Ovary (tissue), 9 donors: ENCODE results near the gene NCOR1. TPM values are rescaled to one million over a fixed set of nuclear protein-coding genes. Genes with fewer than 3 reads are reported as not detected.

Experiments
- DNase-seq, 5 donors: peaks; one replicate each; pipeline ENCODE4 v3.0.0-alpha.2; 2019 to 2020
- H3K27ac ChIP-seq, 2 donors: fragments of 200-600 bp; one replicate each; pipeline versions ENCODE4 v1.5.1 to v1.8.0; 2019 to 2022
- H3K27me3 ChIP-seq: fragments of 200-600 bp; one replicate; pipeline ENCODE4 v1.8.0; 2022
- H3K36me3 ChIP-seq: fragments of 200-600 bp; sonication (generic); one replicate; pipeline ENCODE4 v1.5.1; 2019
- H3K4me1 ChIP-seq: one replicate; pipeline ENCODE4 v1.8.1; 2013; ENCODE audit warnings: mild to moderate bottlenecking, moderate library complexity; ENCODE audit not compliant: insufficient read depth
- H3K4me3 ChIP-seq: fragments of 200-600 bp; sonication (generic); one replicate; pipeline ENCODE4 v1.5.1; 2017
- H3K9me3 ChIP-seq, 2 donors: fragments of 200-600 bp in 1 of 2; sonication (generic) in 1 of 2; one replicate each; pipeline versions ENCODE4 v1.5.1 to v1.8.1; 2013 to 2019; ENCODE audit warnings: mild to moderate bottlenecking in 1 of 2, moderate library complexity in 1 of 2
- CTCF ChIP-seq, 3 donors: fragments of 450-650 bp in 2 of 3; fragments of 200-600 bp in 1 of 3; IDR thresholded peaks; one replicate each; pipeline versions ENCODE4 v1.5.1 to v1.8.0; 2016 to 2022; ENCODE audit warnings: antibody characterized with exemption in 3 of 3, mild to moderate bottlenecking in 1 of 3
- EP300 ChIP-seq: sonication (generic); formaldehyde crosslinking; IDR thresholded peaks from one replicate; pipeline ENCODE4 v1.6.1; 2017; ENCODE audit warnings: antibody characterized with exemption
- POLR2A ChIP-seq: fragments of 450-650 bp; IDR thresholded peaks from one replicate; pipeline ENCODE4 v1.6.1; 2017; ENCODE audit warnings: antibody characterized with exemption, mild to moderate bottlenecking, moderate library complexity
- WGBS, 3 donors: extraction: QIAGEN DNeasy Blood & Tissue Kit in 1 of 3; methylation state at CpG; one replicate each; pipeline versions ENCODE4 v1.1.5 to v1.1.7; 2013 to 2017; 5-methylcytosine and 5-hydroxymethylcytosine counted together
- intact Hi-C, 4 donors: fragments of 100-400 bp; cut with DNase I; formaldehyde crosslinking; loops; one replicate each; pipeline versions ENCODE4 v1.11.0 to v1.15.1; 2022 to 2023
- polyA plus RNA-seq, 2 donors: library from polyadenylated mRNA; stranded (reverse); fragments of 200-250 nt in 1 of 2; fragments of 350-450 nt in 1 of 2; fragmentation: Illumina TruSeq in 1 of 2; extraction: RNeasy Lipid Tissue Mini Kit (QIAGEN cat#74804) in 1 of 2; gene quantifications; one replicate each; pipeline ENCODE4 v1.2.3, GENCODE V29; 2013 to 2014
- total RNA-seq, 7 donors: library from RNA; depleted of rRNA in 2 of 7; stranded (reverse); fragments of >200 nt in 2 of 7; fragmentation: NEBNext Ultra II Directional in 3 of 7; extraction: Animal tissue kit (Norgen Biotek cat#: 25700) in 3 of 7; gene quantifications; one replicate each; pipeline versions ENCODE4 v1.1.0 to v1.2.4, GENCODE V29; 2016 to 2023
- donor health status: DM: no; HTN: no; CAD: no; lungs with moderate emphysema.
- donor health status: DM: no; HTN: no; CAD: no.
- donor health status: Bipolar disorder and iron deficiency.
- donor health status: DM: yes; HTN: yes; CAD: no.
- donor health status: DM: no; HTN: no; CAD: no.
- donor health status: DM: yes; HTN: yes; CAD: no.

The NCOR1 gene
- total and polyA plus RNA-seq, 9 donors, result 32.4 to 142 (median 110) TPM

- Histone ChIP-seq H3K4me3 (no peak overlapping the region), H3K9me3 (no peaks in the 10 kb centered on the region), H3K27ac (no peak overlapping the region), H3K4me1 (peaks cover 3% of the 10 kb centered on the region), H3K27me3 (no peaks in the 10 kb centered on the region), H3K36me3 (no peaks in the 10 kb centered on the region)
- 70 to 76% (median 76%) methylated on average over 3 of the region's 3 CpGs for WGBS, 3 donors
- intact Hi-C loops, result no loop called here
- no peak for DNase-seq
- TF ChIP-seq CTCF (IDR thresholded peaks at IDR 0.05) (no peak), EP300 (no peak), POLR2A (no peak)
Measured at GRCh38 chr17:16189791-16190348, 25.5 kb downstream of the NCOR1 start.

GRCh38 chr17:16187642-16188041, 27.7 kb downstream of the NCOR1 start:
- no peak overlapping the region for H3K4me3 ChIP-seq
- H3K4me1 ChIP-seq, result peaks cover 3% of the 10 kb centered on the region
- TF ChIP-seq POLR2A (no peak), CTCF (IDR thresholded peaks at IDR 0.05) (no peak), EP300 (no peak)
- DNase-seq, result no peak
- H3K27ac ChIP-seq, result no peak overlapping the region
- no peaks in the 10 kb centered on the region for H3K27me3 ChIP-seq
- H3K36me3 ChIP-seq, result no peaks in the 10 kb centered on the region
- no peaks in the 10 kb centered on the region for H3K9me3 ChIP-seq
- WGBS, 3 donors, result 87 to 89% (median 88%) methylated on average over 5 of the region's 5 CpGs
- intact Hi-C loops, result no loop called here

- H3K4me3 ChIP-seq, result no peak overlapping the region
- H3K27ac ChIP-seq, result no peak overlapping the region
- TF ChIP-seq EP300 (no peak), CTCF (IDR thresholded peaks at IDR 0.05) (no peak), POLR2A (no peak)
- no peaks in the 10 kb centered on the region for H3K4me1 ChIP-seq
- intact Hi-C loops, result no loop called here
- H3K36me3 ChIP-seq, result no peaks in the 10 kb centered on the region
- WGBS, 3 donors, result 90 to 100% (median 98%) methylated on average over 1 of the region's 1 CpG
- no peak for DNase-seq
- H3K9me3 ChIP-seq, result no peaks in the 10 kb centered on the region
- H3K27me3 ChIP-seq, result no peaks in the 10 kb centered on the region
Measured at GRCh38 chr17:16181581-16181980, 33.8 kb downstream of the NCOR1 start.

- 90 to 94% (median 94%) methylated on average over 5 of the region's 5 CpGs for WGBS, 3 donors
- DNase-seq, result no peak
- Histone ChIP-seq H3K27ac (no peak overlapping the region), H3K9me3 (no peaks in the 10 kb centered on the region), H3K4me1 (no peaks in the 10 kb centered on the region), H3K4me3 (no peak overlapping the region), H3K27me3 (no peaks in the 10 kb centered on the region), H3K36me3 (no peaks in the 10 kb centered on the region)
- intact Hi-C loops, result no loop called here
- TF ChIP-seq POLR2A, result no peak
- no peak for TF ChIP-seq EP300
- no peak for TF ChIP-seq CTCF (IDR thresholded peaks at IDR 0.05)
Measured at GRCh38 chr17:16178836-16179235, 36.5 kb downstream of the NCOR1 start.
